SK-N-SH treated with all-trans-retinoic acid at 6 μM for 48 hours (cell line): ENCODE measurements around the gene APRT.
A peak's percentile ranks its signal among the peaks of the same experiment; 100 is the strongest.

Source experiments
- ATAC-seq: fragments of 200-7000 bp; cut with Tn5 transposase; 3 replicates; pipeline ENCODE4 v1.9.1; 2020; ENCODE audit warnings: mild to moderate bottlenecking, moderate library complexity
- ARNTL ChIP-seq: fragments of 450-650 bp; formaldehyde crosslinking; IDR thresholded peaks from 2 replicates; pipeline ENCODE4 v1.5.0; 2020; ENCODE audit warnings: low read depth, mild to moderate bottlenecking, moderate library complexity, borderline replicate concordance
- BACH2 ChIP-seq: fragments of 250-450 bp; sonication (Bioruptor Pico); IDR thresholded peaks from 2 replicates; pipeline ENCODE4 v1.9.0; 2021; ENCODE audit warnings: mild to moderate bottlenecking, borderline replicate concordance
- CREB5 ChIP-seq: fragments of 250-450 bp; sonication (Bioruptor Pico); IDR thresholded peaks from 2 replicates; pipeline ENCODE4 v1.5.1; 2020; ENCODE audit warnings: low read depth, mild to moderate bottlenecking, moderate library complexity
- ESRRG ChIP-seq: fragments of 250-450 bp; sonication (Bioruptor Pico); IDR thresholded peaks from 2 replicates; pipeline ENCODE4 v1.6.1; 2021; ENCODE audit warnings: mild to moderate bottlenecking
- GLIS3 ChIP-seq: fragments of 250-450 bp; sonication (Bioruptor Pico); IDR thresholded peaks from 2 replicates; pipeline ENCODE4 v1.5.0; 2020; ENCODE audit warnings: mild to moderate bottlenecking, moderate library complexity
- OSR1 ChIP-seq: fragments of 250-450 bp; sonication (Bioruptor Pico); IDR thresholded peaks from 2 replicates; pipeline ENCODE4 v1.8.0; 2022; ENCODE audit warnings: moderate library complexity, mild to moderate bottlenecking, inconsistent platforms
- RARB ChIP-seq: fragments of 250-450 bp; sonication (Bioruptor Pico); IDR thresholded peaks from 2 replicates; pipeline ENCODE4 v1.8.0; 2021; ENCODE audit warnings: mild to moderate bottlenecking, moderate library complexity
- SNAI2 ChIP-seq: fragments of 250-450 bp; sonication (Bioruptor Pico); IDR thresholded peaks from 2 replicates; pipeline ENCODE4 v1.5.0; 2020; ENCODE audit warnings: mild to moderate bottlenecking, moderate library complexity
- TCF4 ChIP-seq: fragments of 250-450 bp; sonication (Bioruptor Pico); IDR thresholded peaks from 2 replicates; pipeline ENCODE4 v1.8.0; 2021; ENCODE audit warnings: mild to moderate bottlenecking, moderate library complexity, borderline replicate concordance
- TOX ChIP-seq: fragments of 250-450 bp; sonication (Bioruptor Pico); IDR thresholded peaks from 2 replicates; pipeline ENCODE4 v1.8.0; 2021; ENCODE audit warnings: mild to moderate bottlenecking, moderate library complexity, borderline replicate concordance
- TSHZ2 ChIP-seq: fragments of 250-450 bp; sonication (Bioruptor Pico); IDR thresholded peaks from 2 replicates; pipeline ENCODE4 v1.5.0; 2020; ENCODE audit warnings: mild to moderate bottlenecking, moderate library complexity
- ZC3H10 ChIP-seq: fragments of 250-450 bp; sonication (Bioruptor Pico); IDR thresholded peaks from 2 replicates; pipeline ENCODE4 v1.5.1; 2021; ENCODE audit warnings: mild to moderate bottlenecking, moderate library complexity
- ZFP3 ChIP-seq: fragments of 250-450 bp; sonication (Bioruptor Pico); IDR thresholded peaks from 2 replicates; pipeline ENCODE4 v1.5.0; 2020; ENCODE audit warnings: mild to moderate bottlenecking, moderate library complexity
- ZFP30 ChIP-seq: fragments of 450-650 bp; formaldehyde crosslinking; IDR thresholded peaks from 2 replicates; pipeline ENCODE4 v1.5.0; 2022; ENCODE audit warnings: mild to moderate bottlenecking, moderate library complexity
- ZNF565 ChIP-seq: fragments of 450-650 bp; formaldehyde crosslinking; conservative IDR thresholded peaks from 2 replicates; pipeline ENCODE4 v1.5.0; 2020; ENCODE audit warnings: low read depth, mild to moderate bottlenecking, moderate library complexity
- ZNF70 ChIP-seq: fragments of 450-650 bp; formaldehyde crosslinking; IDR thresholded peaks from 2 replicates; pipeline ENCODE4 v1.5.0; 2020; ENCODE audit warnings: mild to moderate bottlenecking, moderate library complexity
- ZNF8 ChIP-seq: fragments of 450-650 bp; formaldehyde crosslinking; IDR thresholded peaks from 2 replicates; pipeline ENCODE4 v1.5.0; 2020; ENCODE audit warnings: mild to moderate bottlenecking, moderate library complexity

The APRT gene

DNA sequence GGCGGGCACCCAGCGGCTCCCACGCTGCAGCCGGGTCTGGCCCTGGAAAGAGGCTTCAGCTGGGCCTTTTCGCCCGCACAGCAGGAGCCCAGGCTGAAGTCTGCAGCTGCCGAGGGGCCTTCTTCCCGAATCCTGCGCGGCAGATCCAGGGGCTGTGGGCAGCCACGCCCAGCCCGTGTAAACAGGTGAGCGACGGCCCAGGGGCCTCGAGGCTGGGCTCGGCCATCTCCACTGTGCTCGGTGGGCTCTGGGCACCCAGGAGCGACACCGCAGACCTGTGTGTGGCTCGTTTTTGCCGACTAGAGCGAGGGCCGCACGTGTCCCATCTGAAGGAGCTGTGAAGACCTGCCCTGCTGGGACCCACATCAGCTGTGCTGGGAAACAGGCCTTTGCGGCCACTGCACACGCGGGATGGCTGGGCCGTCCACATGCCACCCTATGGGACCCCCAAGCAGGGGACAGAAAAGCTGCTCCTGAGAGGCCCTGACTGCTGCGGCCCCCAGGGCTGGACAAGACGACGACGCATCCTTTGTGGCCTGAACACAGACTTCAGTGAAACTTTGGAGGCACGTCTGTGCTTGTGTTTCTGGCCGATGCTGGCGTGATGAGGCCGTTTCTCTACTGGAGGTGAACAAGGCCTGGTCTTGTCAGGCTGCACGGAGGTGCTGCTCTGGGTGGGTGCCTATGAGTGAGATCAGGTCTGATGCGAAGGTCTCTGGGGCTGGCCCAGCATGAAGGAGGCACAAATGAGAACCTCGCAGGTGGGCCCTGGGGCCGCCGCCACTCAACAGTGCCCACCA, 5.2 kb upstream of the APRT start (continued):
- TF ChIP-seq TSHZ2 (no peak), GLIS3 (CRISPR knock-in tag) (no peak), TCF4 (CRISPR knock-in tag) (no peak), BACH2 (no peak), OSR1 (CRISPR knock-in tag) (no peak), ZNF8 (CRISPR knock-in tag) (no peak), ZFP30 (no peak), ESRRG (CRISPR knock-in tag) (no peak)
- TF ChIP-seq, all 23 proteins: peak for 0

- ATAC-seq: peak; percentile 24
- TF ChIP-seq SNAI2 (CRISPR knock-in tag) (no peak), RARB (no peak), CREB5 (CRISPR knock-in tag) (no peak), TOX (CRISPR knock-in tag) (no peak), ZNF8 (CRISPR knock-in tag) (no peak)
Observed at GRCh38 chr16:88815901-88816589, 4.3 kb upstream of the APRT start.

DNA sequence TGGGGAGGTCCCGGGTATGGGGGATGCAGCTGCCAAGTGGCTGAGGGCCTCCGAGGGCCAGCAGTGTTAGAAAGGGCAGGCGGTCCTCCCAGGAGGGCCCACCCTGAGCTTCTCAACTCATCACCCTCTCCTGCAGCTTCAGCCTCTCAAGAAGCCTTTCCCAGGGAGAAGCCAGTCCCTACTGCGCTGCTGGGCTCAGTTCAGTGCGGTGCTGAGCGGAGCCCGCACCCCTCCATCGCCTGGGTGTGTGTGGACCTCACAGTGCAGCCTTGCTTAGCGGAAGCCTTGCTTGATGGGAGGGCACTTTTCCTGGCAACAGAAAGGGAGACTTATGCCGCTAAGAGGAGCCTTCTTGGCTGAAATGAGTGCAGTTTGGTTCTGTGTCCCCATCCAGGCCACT, 3.5 kb upstream of the APRT start:
- ATAC-seq: no peak
- TF ChIP-seq ESRRG (CRISPR knock-in tag) (no peak), ZFP3 (CRISPR knock-in tag) (no peak), OSR1 (CRISPR knock-in tag) (no peak), ZNF8 (CRISPR knock-in tag) (no peak), ZNF70 (no peak), SNAI2 (CRISPR knock-in tag) (no peak), TCF4 (CRISPR knock-in tag) (no peak), CREB5 (CRISPR knock-in tag) (no peak)

- ATAC-seq: no peak
- no peak for TF ChIP-seq ZNF565
Observed at GRCh38 chr16:88814144-88814502, 2.4 kb upstream of the APRT start.

DNA sequence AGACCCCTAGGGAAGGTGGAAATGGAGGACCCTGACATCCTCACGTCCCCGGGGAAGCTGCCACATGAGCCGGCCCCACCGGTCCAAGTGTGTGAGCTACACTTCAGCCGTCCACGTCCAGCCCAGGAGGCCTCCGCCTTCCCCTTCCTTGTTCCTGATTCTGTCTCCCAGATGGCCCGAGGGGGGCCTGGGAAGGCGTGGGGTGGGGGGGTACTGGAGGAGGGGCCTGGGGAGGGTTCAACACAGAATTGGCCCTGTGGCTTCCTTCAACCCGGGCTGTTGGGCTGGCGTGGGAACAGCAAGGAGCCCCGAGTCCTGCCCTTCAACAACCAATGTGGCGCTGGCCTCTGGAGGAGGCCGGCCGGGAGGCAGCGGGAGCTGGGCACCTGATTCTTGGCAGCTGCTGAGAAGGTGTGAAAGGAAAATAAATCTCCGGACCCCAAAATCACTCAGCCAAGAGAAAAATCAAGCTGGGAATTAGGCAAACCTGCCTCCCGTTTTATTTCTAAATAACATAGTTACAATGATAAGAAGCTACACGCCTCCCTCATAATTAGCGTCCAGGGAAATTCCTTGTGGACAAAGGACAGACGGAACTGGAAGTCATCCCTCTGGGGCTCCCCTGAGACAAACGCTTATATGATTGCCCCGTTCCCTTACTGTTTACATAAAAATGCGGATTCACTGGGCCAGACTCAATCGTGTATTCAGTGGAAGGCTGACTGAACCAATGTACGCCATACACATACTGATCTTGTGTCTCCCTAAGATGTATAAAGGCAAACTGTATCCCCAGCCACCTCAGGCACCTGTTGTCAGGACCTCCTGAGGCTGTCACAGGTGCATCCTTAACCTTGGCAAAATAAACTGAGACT, 1.8 kb upstream of the APRT start:
- ATAC-seq: no peak

More for the DNA sequence above, 1.8 kb upstream of the APRT start:
- no peak for TF ChIP-seq ARNTL (CRISPR knock-in tag)
- no peak for TF ChIP-seq RARB
- no peak for TF ChIP-seq ZFP3 (CRISPR knock-in tag)
- TF ChIP-seq ZFP30: no peak
- no peak for TF ChIP-seq ZC3H10 (CRISPR knock-in tag)
- TF ChIP-seq, all 23 proteins: peak for 0
